GM10266 (cell line): Measurements from ENCODE around the gene LCE6A.

Experiments
- DNase-seq: peaks from one replicate; pipeline ENCODE4 v3.0.0; 2012; ENCODE audit errors: extremely low spot score
- CTCF ChIP-seq: IDR thresholded peaks from 2 replicates; pipeline ENCODE4 v1.5.1; 2012; ENCODE audit warnings: mild to moderate bottlenecking, low read depth; ENCODE audit not compliant: control insufficient read depth, insufficient read depth; ENCODE audit errors: missing control alignments

The LCE6A gene

GRCh38 chr1:152817309-152817708, 25.3 kb upstream of the LCE6A start:
- no peak for DNase-seq
- TF ChIP-seq CTCF, result no peak

- no peak for TF ChIP-seq CTCF
- DNase-seq, result no peak
Measured at GRCh38 chr1:152823294-152823693, 19.4 kb upstream of the LCE6A start.

- TF ChIP-seq CTCF, result no peak
- DNase-seq, result no peak
Measured at GRCh38 chr1:152824964-152825363, 17.7 kb upstream of the LCE6A start.

GRCh38 chr1:152827173-152827572, 15.5 kb upstream of the LCE6A start, which contains the start of gene LCE1A:
TSS of gene LCE1A (plus strand) at chr1:152827473. CDS start at chr1:152827473, 0 bp downstream.
- TF ChIP-seq CTCF, result no peak
- DNase-seq, result no peak

GRCh38 chr1:152836870-152837269, 5.8 kb upstream of the LCE6A start:
- DNase-seq, result no peak
- no peak for TF ChIP-seq CTCF

GRCh38 chr1:152855661-152856060, 13.0 kb downstream of the LCE6A start:
- TF ChIP-seq CTCF, result no peak
- no peak for DNase-seq

GRCh38 chr1:152858062-152858461, 15.4 kb downstream of the LCE6A start:
- no peak for TF ChIP-seq CTCF
- DNase-seq, result no peak
